Fibroblast of mammary gland (primary cell): ENCODE measurements around the gene LTK.

Experiments used
- DNase-seq: peaks from one replicate; pipeline ENCODE4 v3.0.0-alpha.2; 2010; ENCODE audit warnings: low read depth
- H3K4me3 ChIP-seq: 2 replicates; pipeline ENCODE4 v1.5.1; 2011; ENCODE audit warnings: low read depth, mild to moderate bottlenecking, low read length, moderate library complexity; ENCODE audit not compliant: control insufficient read depth
- TF ChIP-seq, protein P1 (sequence below): conservative IDR thresholded peaks from 2 replicates; pipeline ENCODE4 v1.5.1; 2011; ENCODE audit warnings: low read depth, low read length, inconsistent platforms; ENCODE audit not compliant: control insufficient read depth, insufficient read depth

LTK gene

DNA sequence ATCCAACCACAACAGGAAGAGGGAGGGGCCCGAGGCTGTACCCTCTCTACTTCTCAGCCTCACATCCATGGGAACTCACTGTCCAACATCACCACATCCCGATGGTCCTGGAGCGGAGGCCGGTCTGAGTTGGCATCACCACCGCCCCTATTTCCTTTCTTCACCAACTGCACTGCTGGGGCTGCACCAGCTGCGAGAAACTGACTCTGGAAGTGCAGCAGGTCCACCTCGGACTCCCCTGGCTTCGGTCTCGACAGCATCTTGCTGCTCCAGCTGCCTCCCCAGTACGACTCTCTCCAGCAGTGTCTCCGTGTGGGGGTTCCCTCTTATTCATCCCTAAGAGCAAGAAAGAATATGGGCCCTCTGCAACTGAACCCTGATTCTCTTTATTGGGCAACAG lies 23.2 kb upstream of the LTK start:
- no peak overlapping the region for H3K4me3 ChIP-seq
- TF ChIP-seq, protein P1, sequence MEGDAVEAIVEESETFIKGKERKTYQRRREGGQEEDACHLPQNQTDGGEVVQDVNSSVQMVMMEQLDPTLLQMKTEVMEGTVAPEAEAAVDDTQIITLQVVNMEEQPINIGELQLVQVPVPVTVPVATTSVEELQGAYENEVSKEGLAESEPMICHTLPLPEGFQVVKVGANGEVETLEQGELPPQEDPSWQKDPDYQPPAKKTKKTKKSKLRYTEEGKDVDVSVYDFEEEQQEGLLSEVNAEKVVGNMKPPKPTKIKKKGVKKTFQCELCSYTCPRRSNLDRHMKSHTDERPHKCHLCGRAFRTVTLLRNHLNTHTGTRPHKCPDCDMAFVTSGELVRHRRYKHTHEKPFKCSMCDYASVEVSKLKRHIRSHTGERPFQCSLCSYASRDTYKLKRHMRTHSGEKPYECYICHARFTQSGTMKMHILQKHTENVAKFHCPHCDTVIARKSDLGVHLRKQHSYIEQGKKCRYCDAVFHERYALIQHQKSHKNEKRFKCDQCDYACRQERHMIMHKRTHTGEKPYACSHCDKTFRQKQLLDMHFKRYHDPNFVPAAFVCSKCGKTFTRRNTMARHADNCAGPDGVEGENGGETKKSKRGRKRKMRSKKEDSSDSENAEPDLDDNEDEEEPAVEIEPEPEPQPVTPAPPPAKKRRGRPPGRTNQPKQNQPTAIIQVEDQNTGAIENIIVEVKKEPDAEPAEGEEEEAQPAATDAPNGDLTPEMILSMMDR: no peak
- no peak for DNase-seq

DNA sequence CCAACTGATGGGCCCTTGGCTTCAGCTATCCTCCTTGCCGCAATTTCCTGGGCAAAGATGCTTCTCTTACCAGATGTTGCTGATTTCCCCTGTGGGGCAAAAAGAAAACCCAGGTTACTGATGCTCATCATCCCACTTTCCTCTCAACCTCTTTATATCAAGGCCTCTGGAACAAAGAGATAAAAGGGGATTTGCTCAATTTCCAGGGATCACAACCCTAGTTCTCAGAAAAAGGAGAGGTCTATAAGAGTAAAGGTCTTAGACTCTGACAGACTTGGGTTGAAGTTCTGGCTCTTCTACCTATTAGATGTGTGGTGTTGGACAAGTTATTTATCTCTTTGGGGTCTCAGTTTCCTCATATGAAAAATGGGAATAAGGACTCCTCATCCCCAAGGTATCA lies 21.9 kb upstream of the LTK start:
- no peak for DNase-seq
- TF ChIP-seq, protein P1: no peak
- H3K4me3 ChIP-seq: no peak overlapping the region

GRCh38 chr15:41530363-41530956 lies 16.8 kb upstream of the LTK start:
- TF ChIP-seq, protein P1: no peak
- DNase-seq: no peak
- no peak overlapping the region for H3K4me3 ChIP-seq

DNA sequence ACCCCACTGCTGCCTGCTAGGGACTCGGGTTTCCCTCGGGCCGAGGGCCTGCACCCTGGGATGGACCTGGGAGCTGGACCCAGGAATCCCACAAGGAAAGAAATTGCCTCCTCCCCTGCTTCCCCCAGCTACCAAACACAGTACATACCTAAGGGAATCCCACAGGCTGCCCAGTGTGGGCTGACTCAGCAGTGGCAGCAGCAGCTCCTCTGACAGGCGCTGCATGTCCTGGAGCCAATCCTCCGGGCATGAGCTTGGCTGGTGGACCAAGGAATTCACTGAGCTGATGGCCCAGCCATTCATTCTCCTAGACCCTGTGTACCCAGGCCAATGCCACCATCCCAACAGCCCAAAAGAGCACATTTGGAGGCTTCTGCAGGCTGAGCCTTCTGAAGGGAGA lies 9.5 kb upstream of the LTK start:
- no peak for DNase-seq
- TF ChIP-seq, protein P1: no peak
- no peak overlapping the region for H3K4me3 ChIP-seq

DNA sequence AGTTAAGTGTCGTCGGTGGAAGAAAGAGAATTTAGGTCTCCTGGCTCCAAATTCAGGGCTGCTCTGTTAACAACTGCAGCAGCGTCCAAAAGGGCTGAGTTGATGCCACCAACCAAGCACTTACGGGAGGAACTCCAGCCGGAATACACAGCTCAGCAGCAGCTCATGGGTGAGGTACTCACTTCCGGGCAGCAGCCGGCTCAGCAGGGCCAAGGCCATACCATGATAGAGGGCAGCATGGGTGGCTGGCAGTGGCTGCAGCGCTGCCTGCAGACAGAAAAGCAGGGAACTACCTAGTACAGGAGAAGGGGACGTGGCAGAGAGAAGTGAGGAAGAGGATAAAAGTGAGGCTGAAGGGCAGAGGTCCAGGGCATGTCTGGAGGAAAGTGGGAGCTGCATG lies 8.0 kb upstream of the LTK start:
- DNase-seq: no peak
- no peak overlapping the region for H3K4me3 ChIP-seq
- TF ChIP-seq, protein P1: no peak

DNA sequence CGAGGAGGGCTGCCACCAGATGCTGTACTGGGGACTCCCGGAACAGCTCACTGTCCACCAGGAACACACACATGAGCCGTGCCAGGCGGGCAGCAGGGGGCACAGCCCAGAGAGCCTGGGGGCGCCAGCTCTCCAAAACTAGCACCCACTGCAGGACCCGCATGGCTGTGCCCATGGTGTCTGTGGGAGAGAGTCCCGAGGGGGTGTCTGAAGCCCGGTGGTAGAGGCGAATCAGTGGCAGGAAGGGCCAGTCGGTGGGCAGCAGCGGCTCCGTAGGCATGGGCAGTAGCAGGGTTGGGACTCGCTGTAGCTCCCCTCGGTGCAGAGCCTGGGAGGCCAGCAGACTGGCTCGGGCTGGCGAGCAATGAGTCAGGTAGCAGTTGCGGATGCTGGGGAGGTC lies 7.0 kb upstream of the LTK start:
- H3K4me3 ChIP-seq: no peak overlapping the region
- TF ChIP-seq, protein P1: no peak
- no peak for DNase-seq

GRCh38 chr15:41517895-41518449 lies 4.3 kb upstream of the LTK start:
- TF ChIP-seq, protein P1: no peak
- no peak for DNase-seq
- no peak overlapping the region for H3K4me3 ChIP-seq
